Breast epithelium (tissue), 4 donors: ENCODE data around the gene TSSK2. TPM values are rescaled to one million over a fixed set of nuclear protein-coding genes. Genes with fewer than 3 reads are reported as not detected.

ENCODE experiments used
- DNase-seq, 2 donors: peaks; one replicate each; pipeline ENCODE4 v3.0.0-alpha.2; 2019; ENCODE audit warnings: low spot score in 2 of 2
- H3K27ac ChIP-seq, 2 donors: fragments of 200-600 bp; sonication (generic) in 1 of 2; one replicate each; pipeline ENCODE4 v1.5.1; 2016 to 2019; ENCODE audit warnings: mild to moderate bottlenecking in 1 of 2
- H3K27me3 ChIP-seq, 2 donors: fragments of 200-600 bp; sonication (generic) in 1 of 2; one replicate each; pipeline versions ENCODE4 v1.5.1 to v1.6.0; 2017 to 2019; ENCODE audit warnings: control low read depth in 1 of 2, mild to moderate bottlenecking in 1 of 2
- H3K36me3 ChIP-seq: fragments of 200-600 bp; one replicate; pipeline ENCODE4 v1.5.1; 2019
- H3K4me1 ChIP-seq, 2 donors: fragments of 200-600 bp; sonication (generic); one replicate each; pipeline ENCODE4 v1.5.1; 2016 to 2019; ENCODE audit warnings: control low read depth in 1 of 2
- H3K4me3 ChIP-seq, 3 donors: fragments of 200-600 bp; sonication (generic); 1 replicate in 2 of 3; 2 replicates in 1 of 3; pipeline ENCODE4 v1.5.1; 2016 to 2019; ENCODE audit warnings: mild to moderate bottlenecking in 3 of 3, moderate library complexity in 2 of 3
- H3K9me3 ChIP-seq, 2 donors: fragments of 200-600 bp; sonication (generic) in 1 of 2; one replicate each; pipeline ENCODE4 v1.5.1; 2016 to 2019; ENCODE audit warnings: control low read depth in 1 of 2
- CTCF ChIP-seq, 3 donors: fragments of 450-650 bp; IDR thresholded peaks; one replicate each; pipeline ENCODE4 v1.5.1; 2016 to 2017; ENCODE audit warnings: antibody characterized with exemption in 3 of 3, mild to moderate bottlenecking in 3 of 3, moderate library complexity in 3 of 3
- POLR2A ChIP-seq: fragments of 450-650 bp; IDR thresholded peaks from one replicate; pipeline ENCODE4 v1.6.1; 2016; ENCODE audit warnings: antibody characterized with exemption, mild to moderate bottlenecking, moderate library complexity
- POLR2AphosphoS5 ChIP-seq, 3 donors: sonication (generic); formaldehyde crosslinking; IDR thresholded peaks; one replicate each; pipeline ENCODE4 v1.6.1; 2017; ENCODE audit warnings: antibody characterized with exemption in 3 of 3
- intact Hi-C: fragments of 100-400 bp; cut with DNase I; formaldehyde crosslinking; loops from one replicate; pipeline ENCODE4 v1.15.1; 2023; ENCODE audit warnings: low total_unique reads
- total RNA-seq, 3 donors: library from RNA; depleted of rRNA; stranded (reverse); fragments of >200 nt; gene quantifications; one replicate each; pipeline ENCODE4 v1.1.0, GENCODE V29; 2016

TSSK2 gene
- total RNA-seq, 3 donors from 2014 or later = not detected

GRCh38 chr22:19132693-19133400, 1.7 kb downstream of the TSSK2 start:
- Histone ChIP-seq H3K9me3 (no peaks in the 10 kb centered on the region), H3K4me3 (no peak overlapping the region), H3K36me3 (peaks cover 13% of the 10 kb centered on the region), H3K27ac (no peak overlapping the region), H3K27me3 (no peaks in the 10 kb centered on the region), H3K4me1 (no peaks in the 10 kb centered on the region)
- no peak for DNase-seq
- intact Hi-C loops = no loop called here
- TF ChIP-seq POLR2AphosphoS5 (IDR thresholded peaks at IDR 0.05) (no peak), CTCF (IDR thresholded peaks at IDR 0.05) (no peak), POLR2A (no peak)

- Histone ChIP-seq H3K36me3 (peaks cover 13% of the 10 kb centered on the region), H3K27me3 (no peaks in the 10 kb centered on the region), H3K4me1 (no peaks in the 10 kb centered on the region), H3K27ac (no peak overlapping the region), H3K9me3 (no peaks in the 10 kb centered on the region), H3K4me3 (no peak overlapping the region)
- no peak for TF ChIP-seq CTCF (IDR thresholded peaks at IDR 0.05)
- TF ChIP-seq POLR2AphosphoS5 (IDR thresholded peaks at IDR 0.05) = no peak
- TF ChIP-seq POLR2A = no peak
- no peak for DNase-seq
- intact Hi-C loops = no loop called here
Measured at GRCh38 chr22:19133561-19133960, 2.5 kb downstream of the TSSK2 start.

GRCh38 chr22:19134176-19134831, 3.2 kb downstream of the TSSK2 start:
- no peaks in the 10 kb centered on the region for H3K9me3 ChIP-seq
- H3K27ac ChIP-seq = no peak overlapping the region
- H3K27me3 ChIP-seq = no peaks in the 10 kb centered on the region
- H3K36me3 ChIP-seq = peaks cover 13% of the 10 kb centered on the region
- TF ChIP-seq POLR2A = no peak
- no peak for TF ChIP-seq CTCF (IDR thresholded peaks at IDR 0.05)
- no peak for TF ChIP-seq POLR2AphosphoS5 (IDR thresholded peaks at IDR 0.05)
- no peak overlapping the region for H3K4me3 ChIP-seq
- intact Hi-C loops = no loop called here
- DNase-seq = no peak
- no peaks in the 10 kb centered on the region for H3K4me1 ChIP-seq

GRCh38 chr22:19134874-19135273, 3.8 kb downstream of the TSSK2 start:
- H3K9me3 ChIP-seq = no peaks in the 10 kb centered on the region
- intact Hi-C loops = no loop called here
- no peaks in the 10 kb centered on the region for H3K4me1 ChIP-seq
- no peak overlapping the region for H3K4me3 ChIP-seq
- H3K27ac ChIP-seq = no peak overlapping the region
- no peak for DNase-seq
- H3K27me3 ChIP-seq = no peaks in the 10 kb centered on the region
- no peak for TF ChIP-seq POLR2A
- TF ChIP-seq CTCF (IDR thresholded peaks at IDR 0.05) = no peak
- TF ChIP-seq POLR2AphosphoS5 (IDR thresholded peaks at IDR 0.05) = no peak
- peaks cover 13% of the 10 kb centered on the region for H3K36me3 ChIP-seq

GRCh38 chr22:19136915-19137314, 5.8 kb downstream of the TSSK2 start:
- Histone ChIP-seq H3K36me3 (peaks cover 13% of the 10 kb centered on the region), H3K4me3 (no peak overlapping the region), H3K4me1 (no peaks in the 10 kb centered on the region), H3K27me3 (no peaks in the 10 kb centered on the region), H3K9me3 (no peaks in the 10 kb centered on the region), H3K27ac (no peak overlapping the region)
- DNase-seq = no peak
- intact Hi-C loops = no loop called here
- TF ChIP-seq POLR2AphosphoS5 (IDR thresholded peaks at IDR 0.05) (no peak), POLR2A (no peak), CTCF (IDR thresholded peaks at IDR 0.05) (no peak)
